HepG2 (cell line): Measurements from ENCODE around the gene ASMT.

Experiments
- NKX3-1 ChIP-seq: sonication (generic); formaldehyde crosslinking; IDR thresholded peaks from 2 replicates; pipeline ENCODE4 v1.5.0; 2020; ENCODE audit warnings: missing genetic modification reagents
- TARDBP ChIP-seq: sonication (generic); formaldehyde crosslinking; IDR thresholded peaks from 2 replicates; pipeline ENCODE4 v1.8.0; 2022; ENCODE audit warnings: mild to moderate bottlenecking, missing genetic modification reagents
- TF ChIP-seq, protein P1 (sequence below): sonication (generic); formaldehyde crosslinking; IDR thresholded peaks from 2 replicates; pipeline ENCODE4 v1.8.1; 2022; ENCODE audit warnings: low read depth, mild to moderate bottlenecking, missing genetic modification reagents
- TF ChIP-seq, protein P2 (sequence below): sonication (generic); formaldehyde crosslinking; IDR thresholded peaks from 2 replicates; pipeline ENCODE4 v1.8.1; 2023; ENCODE audit warnings: mild to moderate bottlenecking, moderate library complexity, missing genetic modification reagents

DNA sequence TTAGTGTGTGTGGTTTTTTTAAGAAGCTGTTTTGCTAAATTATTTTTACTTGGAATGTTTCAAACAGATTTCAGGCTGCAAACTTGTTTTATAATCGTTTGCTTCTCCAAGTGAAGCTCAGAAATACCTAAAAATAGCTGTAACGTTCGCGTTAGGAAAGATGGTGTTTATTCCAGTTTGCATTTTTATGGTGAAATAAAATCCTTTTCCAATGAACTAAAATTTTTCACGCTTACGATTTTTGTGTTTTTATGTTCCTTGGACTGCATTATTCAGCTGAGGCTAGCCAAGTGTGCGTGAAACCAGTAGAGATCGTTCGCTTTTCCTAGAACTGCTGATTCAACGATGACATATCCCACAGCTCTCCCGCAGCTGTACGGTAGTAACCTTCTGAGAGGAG, 12.6 kb upstream of the ASMT start:
- TF ChIP-seq TARDBP (no peak), NKX3-1 (CRISPR knock-in tag) (no peak)
- TF ChIP-seq, protein P1, sequence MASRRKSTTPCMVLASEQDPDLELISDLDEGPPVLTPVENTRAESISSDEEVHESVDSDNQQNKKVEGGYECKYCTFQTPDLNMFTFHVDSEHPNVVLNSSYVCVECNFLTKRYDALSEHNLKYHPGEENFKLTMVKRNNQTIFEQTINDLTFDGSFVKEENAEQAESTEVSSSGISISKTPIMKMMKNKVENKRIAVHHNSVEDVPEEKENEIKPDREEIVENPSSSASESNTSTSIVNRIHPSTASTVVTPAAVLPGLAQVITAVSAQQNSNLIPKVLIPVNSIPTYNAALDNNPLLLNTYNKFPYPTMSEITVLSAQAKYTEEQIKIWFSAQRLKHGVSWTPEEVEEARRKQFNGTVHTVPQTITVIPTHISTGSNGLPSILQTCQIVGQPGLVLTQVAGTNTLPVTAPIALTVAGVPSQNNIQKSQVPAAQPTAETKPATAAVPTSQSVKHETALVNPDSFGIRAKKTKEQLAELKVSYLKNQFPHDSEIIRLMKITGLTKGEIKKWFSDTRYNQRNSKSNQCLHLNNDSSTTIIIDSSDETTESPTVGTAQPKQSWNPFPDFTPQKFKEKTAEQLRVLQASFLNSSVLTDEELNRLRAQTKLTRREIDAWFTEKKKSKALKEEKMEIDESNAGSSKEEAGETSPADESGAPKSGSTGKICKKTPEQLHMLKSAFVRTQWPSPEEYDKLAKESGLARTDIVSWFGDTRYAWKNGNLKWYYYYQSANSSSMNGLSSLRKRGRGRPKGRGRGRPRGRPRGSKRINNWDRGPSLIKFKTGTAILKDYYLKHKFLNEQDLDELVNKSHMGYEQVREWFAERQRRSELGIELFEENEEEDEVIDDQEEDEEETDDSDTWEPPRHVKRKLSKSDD (CRISPR knock-in tag): no peak
- TF ChIP-seq, protein P2, sequence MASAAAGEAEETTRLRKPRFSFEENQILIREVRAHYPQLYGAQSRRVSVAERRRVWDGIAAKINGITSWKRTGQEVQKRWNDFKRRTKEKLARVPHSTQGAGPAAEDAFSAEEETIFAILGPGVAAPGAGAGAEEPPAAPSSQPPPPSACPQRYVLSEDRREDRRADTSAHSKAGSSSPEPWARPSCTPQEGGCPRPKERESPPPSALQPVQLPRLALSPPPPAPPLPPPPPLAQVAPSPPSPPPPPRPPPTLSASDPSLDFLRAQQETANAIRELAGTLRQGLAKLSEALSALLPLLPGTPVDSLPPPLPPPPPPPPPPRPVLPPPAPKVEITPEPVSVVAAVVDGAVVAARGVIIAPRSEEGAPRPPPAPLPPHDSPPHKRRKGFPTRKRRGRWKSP (CRISPR knock-in tag): no peak
